Stimulated activated naive CD8-positive, alpha-beta T cell treated with anti-CD3 and anti-CD28 coated beads, Interleukin-15, Interleukin-2, amounts not matched to agents 100 U/mL and 50 U/mL, for 24 hours (primary cell): ENCODE results near the gene TOP3B.
"Not testable (repeated sequence)": the region's sequence is repeated elsewhere in the genome, so short reads cannot be mapped to it uniquely, and the experiment has no call there.

Experiments used
- ATAC-seq: fragments of 150-1000 bp; cut with Tn5 transposase; one replicate; pipeline ENCODE4 v1.10.0; 2021
- DNase-seq: peaks from one replicate; pipeline ENCODE4 v3.0.0; 2021

The TOP3B gene

GRCh38 chr22:21922370-21923162 lies 60.0 kb downstream of the TOP3B start:
- ATAC-seq = no peak

GRCh38 chr22:21921729-21922128 lies 60.9 kb downstream of the TOP3B start:
- ATAC-seq (no peak), DNase-seq (no peak)

More at GRCh38 chr22:21922370-21923162, 60.0 kb downstream of the TOP3B start:
- DNase-seq = no peak

- DNase-seq (no peak), ATAC-seq (no peak)
Observed at GRCh38 chr22:21921184-21921721, 61.3 kb downstream of the TOP3B start.

- ATAC-seq (no peak), DNase-seq (no peak)
Observed at GRCh38 chr22:21920341-21921183, 62.0 kb downstream of the TOP3B start.

- DNase-seq (no peak), ATAC-seq (no peak)
Observed at GRCh38 chr22:21919526-21920307, 62.9 kb downstream of the TOP3B start.

GRCh38 chr22:21918466-21919185 lies 64.0 kb downstream of the TOP3B start:
- ATAC-seq (no peak), DNase-seq (no peak)

GRCh38 chr22:21917959-21918261 lies 64.7 kb downstream of the TOP3B start:
- ATAC-seq (no peak), DNase-seq (no peak)

- no peak for ATAC-seq
- no peak for DNase-seq
Observed at GRCh38 chr22:21917181-21917958, 65.2 kb downstream of the TOP3B start.

GRCh38 chr22:21916309-21916918 lies 66.2 kb downstream of the TOP3B start:
- no peak for DNase-seq
- no peak for ATAC-seq

GRCh38 chr22:21915624-21916308 lies 66.8 kb downstream of the TOP3B start:
- ATAC-seq = no peak
- no peak for DNase-seq

GRCh38 chr22:21914033-21914642 lies 68.4 kb downstream of the TOP3B start:
- ATAC-seq, DNase-seq: not testable (repeated sequence)

- DNase-seq, ATAC-seq: not testable (repeated sequence)
Observed at GRCh38 chr22:21910367-21910766, 72.2 kb downstream of the TOP3B start.

GRCh38 chr22:21909871-21910270 lies 72.7 kb downstream of the TOP3B start:
- DNase-seq (no peak), ATAC-seq (no peak)

- DNase-seq (no peak), ATAC-seq (no peak)
Observed at GRCh38 chr22:21907638-21908522, 74.7 kb downstream of the TOP3B start.
